CD4-positive, alpha-beta T cell treated with Interferon alpha-2 for 1 hour (primary cell): ENCODE results near the gene TENM4.
"Not testable (repeated sequence)": the region's sequence is repeated elsewhere in the genome, so short reads cannot be mapped to it uniquely, and the experiment has no call there.

Experiments used
- DNase-seq, 2 donors: peaks; one replicate each; pipeline ENCODE4 v3.0.0-alpha.2; 2020 to 2022

The TENM4 gene

GRCh38 chr11:78827291-78827690, 613.5 kb downstream of the TENM4 start:
- not testable (repeated sequence) for DNase-seq

- no peak for DNase-seq
Observed at GRCh38 chr11:78825591-78826020, 615.2 kb downstream of the TENM4 start.

DNA sequence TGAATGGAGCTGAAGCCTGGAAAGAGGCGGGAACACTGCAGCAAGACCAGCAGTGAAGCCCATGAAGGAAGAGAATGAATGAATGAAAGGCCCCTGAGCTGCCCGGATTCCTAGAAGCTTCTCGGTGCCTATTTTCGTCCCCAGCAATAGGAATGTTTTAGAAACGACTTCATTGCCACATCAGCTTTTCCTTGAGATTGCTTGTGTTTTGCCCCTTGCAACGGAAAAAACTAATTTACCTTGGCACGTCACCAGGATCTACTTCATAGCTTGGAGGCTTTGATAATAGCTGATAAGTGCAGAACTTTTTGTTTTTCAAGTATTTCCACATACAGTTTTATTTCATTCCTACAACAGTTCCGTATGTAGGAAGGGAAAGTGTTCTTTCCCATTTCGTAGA, 617.2 kb downstream of the TENM4 start:
- DNase-seq: no peak

DNA sequence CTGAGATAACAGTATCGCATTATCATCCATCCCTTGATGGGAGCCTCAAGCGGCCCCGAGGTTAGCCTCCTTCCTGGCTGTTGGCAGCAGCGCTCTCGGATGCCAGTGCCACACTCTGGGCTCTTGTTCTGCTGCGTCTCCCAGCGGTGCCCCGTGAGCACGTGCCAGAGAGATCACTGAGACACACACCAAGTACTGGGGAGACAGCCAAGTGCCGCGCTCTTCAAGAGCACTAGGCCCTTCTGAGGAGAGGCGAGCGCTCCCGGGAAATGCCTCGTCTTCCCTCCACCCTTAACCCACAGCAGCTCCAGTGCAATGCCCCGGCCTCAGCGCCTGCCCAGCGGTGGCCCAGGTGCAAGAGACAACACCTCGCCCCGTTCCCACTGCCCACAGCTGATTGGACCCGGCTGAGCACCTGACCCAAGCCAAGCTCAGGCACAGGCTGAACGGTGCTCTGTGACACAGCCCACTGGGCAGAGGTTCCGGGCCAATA, 617.9 kb downstream of the TENM4 start:
- no peak for DNase-seq

- DNase-seq: no peak
Observed at GRCh38 chr11:78821371-78822306, 619.2 kb downstream of the TENM4 start.

GRCh38 chr11:78820741-78821140, 620.1 kb downstream of the TENM4 start:
- DNase-seq: no peak

DNA sequence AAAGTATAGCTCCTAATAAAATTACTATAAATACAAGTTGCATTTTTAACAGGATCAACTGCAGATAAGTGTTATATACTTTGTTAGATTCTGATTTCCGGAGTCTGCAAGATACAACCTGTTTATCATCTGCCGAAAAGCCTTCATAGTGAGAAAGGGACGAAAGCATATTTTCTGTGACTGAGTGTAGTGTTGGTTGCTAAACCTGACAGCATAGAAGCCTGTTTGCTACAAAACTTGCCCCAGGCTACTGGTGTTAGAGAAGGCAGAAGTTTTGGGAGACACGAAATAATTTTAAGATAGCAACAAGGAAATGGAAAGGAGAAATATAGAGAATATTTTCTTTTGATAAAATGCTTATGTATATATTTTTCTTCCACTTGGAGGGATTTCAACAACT, 622.6 kb downstream of the TENM4 start:
- DNase-seq: no peak

- DNase-seq: peak in 1 of 2 donors; percentile 11
Observed at GRCh38 chr11:78815831-78816230, 625.0 kb downstream of the TENM4 start.

DNA sequence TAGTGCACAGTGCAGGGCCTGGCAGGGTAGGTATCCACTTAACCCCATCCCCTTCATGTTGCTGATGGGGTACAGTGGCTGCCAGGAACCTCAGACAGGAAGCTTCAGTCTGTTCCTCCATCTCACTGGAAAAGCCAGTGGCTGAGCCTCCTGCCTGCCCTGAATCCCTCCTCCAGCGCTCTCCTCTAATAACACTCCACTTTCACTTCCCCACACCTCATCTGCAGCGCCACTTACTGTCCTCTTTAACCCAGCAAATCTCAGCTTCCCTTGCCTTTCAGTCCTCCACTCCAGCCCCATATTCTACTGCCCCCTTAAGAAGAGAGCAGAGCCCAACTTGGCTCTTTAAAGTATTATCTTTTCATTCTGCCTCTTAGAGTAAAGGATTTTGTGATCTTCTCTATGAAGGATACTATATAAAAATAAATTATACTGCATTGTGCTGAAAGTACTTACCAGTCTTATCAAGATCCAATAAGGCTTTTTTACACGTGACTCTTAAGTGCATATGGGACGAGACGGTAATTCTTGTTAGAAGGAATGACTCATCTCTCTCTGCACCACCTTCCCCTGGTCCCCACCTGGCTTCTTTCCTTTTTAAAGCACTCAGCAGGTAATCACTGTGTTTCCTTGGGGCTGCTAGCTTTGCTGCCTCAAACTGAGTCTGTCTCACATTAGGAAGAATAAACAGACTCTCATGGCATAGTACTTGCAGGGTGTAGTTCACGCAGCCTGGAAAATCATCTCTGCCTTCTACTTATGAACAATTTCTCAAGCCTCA, 628.1 kb downstream of the TENM4 start:
- no peak for DNase-seq

DNA sequence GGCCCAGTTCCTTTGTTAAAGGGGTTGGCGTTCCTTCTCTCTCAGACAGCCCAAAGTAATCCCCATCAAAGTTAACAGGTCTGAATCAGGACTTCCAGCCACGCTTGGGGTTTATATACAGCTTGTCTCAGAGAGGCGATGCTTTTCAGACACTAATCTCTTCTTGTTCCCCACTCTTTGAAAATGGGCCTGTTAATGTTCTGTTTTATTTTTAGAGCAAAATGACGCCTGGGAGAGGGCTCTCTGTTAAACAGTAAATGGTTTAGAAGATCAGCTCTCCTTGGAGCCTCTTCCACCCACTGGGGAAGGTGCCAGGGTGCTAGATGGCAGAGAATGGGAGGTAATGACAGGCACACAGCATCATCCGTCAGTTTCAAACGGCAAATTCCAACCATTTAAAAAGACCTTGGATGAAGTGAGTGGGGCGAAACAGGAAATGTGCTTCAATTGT, 630.2 kb downstream of the TENM4 start:
- DNase-seq: no peak

DNA sequence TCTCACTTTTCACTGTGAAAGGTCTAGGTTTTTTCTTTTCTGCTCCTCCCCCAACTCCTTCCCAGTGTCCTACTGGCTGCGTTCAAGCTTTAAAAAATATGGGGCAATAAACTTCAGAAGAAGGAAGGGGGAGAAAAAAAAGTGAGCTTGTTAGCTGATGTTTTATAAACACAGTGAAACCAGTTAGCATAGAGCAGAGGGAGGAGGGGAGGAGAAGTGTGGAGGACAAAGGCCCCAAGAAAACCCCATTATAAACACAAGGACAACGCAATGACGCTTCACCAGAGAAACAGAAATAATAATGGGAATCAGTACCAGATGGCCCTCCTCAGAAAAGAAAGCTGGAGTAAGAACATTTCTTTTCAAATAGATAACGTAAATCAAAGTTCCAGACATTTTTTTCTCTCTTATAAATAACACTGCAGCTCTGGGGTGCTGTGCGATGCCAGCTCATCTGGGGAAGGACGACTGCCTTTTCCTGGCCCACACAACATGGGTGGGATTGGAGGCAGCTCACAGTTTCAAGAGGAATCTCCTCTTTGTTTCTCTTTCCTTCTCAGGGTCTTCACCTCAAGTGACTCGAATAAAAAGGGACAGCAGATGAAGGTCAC, 630.8 kb downstream of the TENM4 start:
- no peak for DNase-seq

DNA sequence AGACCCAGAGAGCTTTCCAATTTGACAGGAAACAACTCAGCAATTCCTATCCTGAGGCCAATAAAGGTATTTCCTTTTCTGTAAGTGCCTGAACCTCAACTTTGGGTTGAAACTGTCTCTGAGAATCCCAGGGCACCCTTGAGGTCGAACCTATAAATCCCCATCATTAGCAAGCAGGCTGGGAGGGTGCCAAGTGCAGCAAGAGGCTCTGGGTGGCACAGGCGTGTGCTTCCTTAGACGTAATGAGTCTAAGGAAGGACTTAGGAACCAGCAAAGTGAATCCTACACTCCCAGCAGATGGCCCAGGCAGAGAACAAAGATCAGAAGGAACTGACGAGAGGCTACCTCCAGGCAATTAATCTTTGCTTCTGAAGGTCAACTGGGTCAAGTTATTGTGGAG, 631.9 kb downstream of the TENM4 start:
- DNase-seq: no peak

DNA sequence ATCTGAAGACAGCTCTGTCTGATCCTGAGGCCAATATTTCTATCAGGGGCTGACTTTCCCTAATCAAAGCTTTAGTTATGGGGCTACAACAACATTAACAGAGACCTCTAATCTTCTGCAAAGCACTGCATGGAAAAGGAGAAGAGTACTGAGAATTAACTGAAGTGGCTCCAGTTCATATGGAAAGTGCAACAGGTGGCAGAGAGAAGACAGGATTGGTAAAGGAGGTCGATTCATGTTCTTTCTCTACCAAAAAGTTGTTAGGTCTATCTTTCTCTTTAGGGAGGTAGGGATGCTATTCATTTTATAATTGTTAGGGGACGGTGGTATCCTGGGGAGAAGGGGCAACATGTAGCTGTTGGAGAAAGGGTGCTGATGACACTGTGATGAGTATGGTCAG, 633.5 kb downstream of the TENM4 start:
- no peak for DNase-seq

DNA sequence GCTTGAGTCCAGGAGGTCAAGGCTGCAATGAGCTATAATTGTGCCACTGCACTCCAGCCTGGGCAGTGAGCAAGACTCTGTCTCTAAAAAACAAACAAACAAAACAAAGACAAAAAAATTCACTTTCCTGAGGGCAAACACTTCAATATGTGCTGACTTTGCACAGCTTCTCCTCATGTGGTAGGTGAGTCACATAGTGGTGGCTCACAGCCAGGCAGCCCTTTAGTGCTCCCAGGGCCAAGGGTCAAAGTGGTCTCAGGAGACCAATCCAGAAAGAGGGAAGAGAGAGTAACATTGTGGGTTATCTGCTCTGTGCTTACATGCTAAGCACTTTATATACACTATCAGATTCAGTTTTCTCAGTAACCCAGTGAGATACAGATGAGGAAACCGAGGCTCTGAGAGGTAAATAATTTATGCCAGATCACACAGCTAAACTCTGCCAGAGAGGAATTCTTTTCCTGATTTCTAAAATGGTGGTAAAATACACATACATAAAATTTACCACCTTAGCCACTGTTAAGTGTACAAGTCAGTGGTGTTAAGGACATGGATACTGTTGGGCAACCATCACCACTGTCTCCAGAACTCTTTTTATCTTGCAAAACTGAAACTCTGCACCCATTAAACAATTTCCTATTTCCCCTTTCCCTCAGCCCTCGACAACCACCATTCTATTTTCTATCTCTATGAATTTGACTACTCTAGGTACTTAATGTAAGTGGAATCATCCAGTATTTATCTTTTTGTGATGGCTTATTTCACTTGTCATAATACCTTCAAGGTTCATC, 634.4 kb downstream of the TENM4 start:
- peak in 1 of 2 donors; percentile 49 for DNase-seq

DNA sequence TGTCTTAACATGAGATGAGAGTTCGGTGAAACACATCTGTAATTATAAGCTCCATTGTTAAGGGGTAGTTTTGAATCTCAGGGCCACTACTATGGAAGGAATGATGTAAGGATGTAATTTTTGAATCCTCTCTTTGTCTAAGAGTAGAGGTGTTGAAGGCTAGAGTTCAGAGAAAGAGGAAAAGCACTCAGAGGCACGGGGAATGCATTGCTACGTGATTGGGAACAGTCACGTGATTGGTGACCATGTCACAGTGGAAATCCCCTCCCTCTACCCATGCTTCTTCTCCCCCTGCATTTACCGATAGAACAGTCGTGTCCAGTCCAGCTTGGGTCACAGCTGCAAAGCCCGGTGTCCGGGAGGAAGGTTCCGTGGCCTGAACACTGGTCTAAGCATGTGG, 635.8 kb downstream of the TENM4 start:
- no peak for DNase-seq

DNA sequence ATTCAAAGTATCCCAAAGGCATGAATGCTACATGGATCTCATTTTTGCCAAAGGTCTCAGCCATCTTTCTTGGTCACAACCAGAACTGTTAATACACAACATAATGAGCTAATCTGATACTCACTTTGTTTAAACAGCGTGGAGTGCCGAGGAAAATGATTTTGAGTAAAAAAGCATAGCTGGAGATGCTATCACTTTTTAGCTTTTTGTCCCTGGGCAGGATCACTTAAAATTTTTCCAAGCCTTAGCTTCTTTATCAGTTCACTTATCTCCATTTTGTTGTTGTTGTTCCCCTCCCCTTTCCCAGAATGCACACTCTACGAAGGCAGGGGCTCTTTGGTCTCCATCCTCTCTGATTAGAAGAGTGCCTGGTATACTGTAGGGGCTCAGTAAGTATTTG, 636.8 kb downstream of the TENM4 start:
- no peak for DNase-seq

- no peak for DNase-seq
Observed at GRCh38 chr11:78802058-78802761, 638.6 kb downstream of the TENM4 start.

- DNase-seq: peak in 1 of 2 donors; percentile 45
Observed at GRCh38 chr11:78801161-78801884, 639.5 kb downstream of the TENM4 start.

- no peak for DNase-seq
Observed at GRCh38 chr11:78800756-78801155, 640.1 kb downstream of the TENM4 start.

- no peak for DNase-seq
Observed at GRCh38 chr11:78800096-78800690, 640.6 kb downstream of the TENM4 start.

DNA sequence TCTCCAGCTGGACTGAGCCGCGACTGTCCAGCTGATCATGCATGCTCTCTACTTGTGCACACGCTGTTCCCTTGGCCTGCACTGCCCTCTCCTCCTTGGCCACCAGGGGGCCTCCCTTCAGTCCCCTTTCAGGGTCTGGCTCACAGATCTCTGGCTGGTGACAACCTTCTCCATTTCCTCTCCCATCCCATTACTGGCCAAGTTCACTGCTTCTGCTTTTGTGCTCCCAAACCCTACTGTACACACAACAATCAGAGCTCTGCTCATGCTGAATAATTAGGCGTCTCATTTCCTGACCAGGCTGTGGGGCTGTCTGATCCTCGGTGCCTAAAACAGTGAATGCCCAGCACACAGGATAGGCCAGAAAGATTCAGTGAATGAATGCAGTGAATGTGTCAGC, 642.2 kb downstream of the TENM4 start:
- peak in 1 of 2 donors; percentile 57 for DNase-seq
